Fibroblast of skin of scalp (primary cell): ENCODE results near the gene NFE2L3.
"Not testable (repeated sequence)": the region's sequence is repeated elsewhere in the genome, so short reads cannot be mapped to it uniquely, and the experiment has no call there.

Experiments
- DNase-seq: peaks from one replicate; pipeline ENCODE4 v3.0.0-alpha.2; 2013

NFE2L3 gene

GRCh38 chr7:26168458-26169023, 16.5 kb downstream of the NFE2L3 start:
- DNase-seq, result no peak

GRCh38 chr7:26169271-26169670, 17.3 kb downstream of the NFE2L3 start:
- DNase-seq, result no peak

- DNase-seq, result no peak
Measured at GRCh38 chr7:26170663-26171062, 18.7 kb downstream of the NFE2L3 start.

- DNase-seq, result no peak
Measured at GRCh38 chr7:26171601-26172000, 19.6 kb downstream of the NFE2L3 start.

GRCh38 chr7:26172048-26172447, 20.1 kb downstream of the NFE2L3 start:
- DNase-seq, result no peak

- DNase-seq, result not testable (repeated sequence)
Measured at GRCh38 chr7:26175903-26176302, 23.9 kb downstream of the NFE2L3 start.

GRCh38 chr7:26176696-26177095, 24.7 kb downstream of the NFE2L3 start:
- DNase-seq, result not testable (repeated sequence)

GRCh38 chr7:26177269-26177668, 25.3 kb downstream of the NFE2L3 start:
- not testable (repeated sequence) for DNase-seq

- DNase-seq, result no peak
Measured at GRCh38 chr7:26178272-26178960, 26.4 kb downstream of the NFE2L3 start.

- DNase-seq, result no peak
Measured at GRCh38 chr7:26179422-26179821, 27.4 kb downstream of the NFE2L3 start.

GRCh38 chr7:26179826-26180497, 28.0 kb downstream of the NFE2L3 start:
- no peak for DNase-seq

GRCh38 chr7:26180792-26181198, 28.8 kb downstream of the NFE2L3 start:
- no peak for DNase-seq

GRCh38 chr7:26181474-26182227, 29.7 kb downstream of the NFE2L3 start:
- DNase-seq, result no peak

- DNase-seq, result no peak
Measured at GRCh38 chr7:26182283-26182682, 30.3 kb downstream of the NFE2L3 start.

GRCh38 chr7:26182706-26183105, 30.7 kb downstream of the NFE2L3 start:
- no peak for DNase-seq

GRCh38 chr7:26183545-26184280, 31.7 kb downstream of the NFE2L3 start:
- DNase-seq, result no peak

GRCh38 chr7:26184281-26185101, 32.5 kb downstream of the NFE2L3 start:
- not testable (repeated sequence) for DNase-seq

- no peak for DNase-seq
Measured at GRCh38 chr7:26185131-26185843, 33.3 kb downstream of the NFE2L3 start.

- DNase-seq, result no peak
Measured at GRCh38 chr7:26185844-26186180, 33.8 kb downstream of the NFE2L3 start.

GRCh38 chr7:26186364-26187311, 34.6 kb downstream of the NFE2L3 start:
- DNase-seq, result no peak
